Measurements from ENCODE around the gene OSBPL6.

DNA sequence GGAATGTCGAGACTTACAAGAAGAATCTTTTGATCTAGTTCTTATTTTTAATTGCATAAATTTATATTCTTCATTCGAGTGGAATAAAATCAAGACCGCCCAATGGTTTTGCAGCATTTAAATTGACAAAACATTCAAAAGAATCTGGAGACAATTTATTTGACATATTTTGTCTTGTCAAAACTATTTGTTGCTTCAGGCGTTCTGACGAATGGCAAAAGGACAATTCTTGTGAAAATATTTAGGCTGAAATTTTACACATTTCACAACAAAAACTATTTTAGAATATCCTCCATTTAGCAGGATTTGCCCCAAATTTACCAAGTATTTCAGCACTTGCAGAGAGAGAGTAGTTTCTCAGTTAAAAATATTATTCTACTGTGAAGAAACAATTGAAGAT is 214.9 kb downstream of the OSBPL6 start:
- TF ChIP-seq GATA2 (IDR thresholded peaks at IDR 0.05; ENCODE audit: low read depth, low read length) (no peak), GATA3 (IDR thresholded peaks at IDR 0.05; ENCODE audit: low read depth, low read length) (no peak)

Measured in SH-SY5Y (cell line).